ENCODE results near the gene SLC6A7. TPM values are rescaled to one million over a fixed set of nuclear protein-coding genes. Genes with fewer than 3 reads are reported as not detected.

The SLC6A7 gene
- polyA plus RNA-seq, 1 experiment, result not detected

- ChIA-PET POLR2A (interaction anchor here (1.2 kb wide), 1 partner anchor 10 kb away, joined by 3 read pairs; no protein-coding TSS in a partner anchor), CTCF (interaction anchor here (1.5 kb wide), 1 partner anchor 10 kb away, joined by 3 read pairs; no protein-coding TSS in a partner anchor)
- no peak for TF ChIP-seq CTCF (IDR thresholded peaks at IDR 0.05; ENCODE audit: insufficient read depth, low read depth, low read length)
- Histone ChIP-seq H3K4me3 (ENCODE audit: low read depth, low read length) (no peak overlapping the region), H3K27me3 (ENCODE audit: control insufficient read depth, insufficient read depth, low read length) (no peaks in the 10 kb centered on the region), H3K36me3 (ENCODE audit: control insufficient read depth, insufficient read depth, low read length) (peaks cover 15% of the 10 kb centered on the region)
- DNase-seq (ENCODE audit: low read depth), result no peak
These were observed 43.6 kb upstream of the SLC6A7 start for GRCh38 chr5:150146235-150146634.

GRCh38 chr5:150146862-150147601, 42.8 kb upstream of the SLC6A7 start:
- ChIA-PET POLR2A (no interaction called here), CTCF (no interaction called here)
- Histone ChIP-seq H3K4me3 (ENCODE audit: low read depth, low read length) (no peak overlapping the region), H3K36me3 (ENCODE audit: control insufficient read depth, insufficient read depth, low read length) (peaks cover 14% of the 10 kb centered on the region), H3K27me3 (ENCODE audit: control insufficient read depth, insufficient read depth, low read length) (no peaks in the 10 kb centered on the region)
- TF ChIP-seq CTCF (IDR thresholded peaks at IDR 0.05; ENCODE audit: insufficient read depth, low read depth, low read length), result no peak
- DNase-seq (ENCODE audit: low read depth), result no peak

GRCh38 chr5:150147670-150148069, 42.2 kb upstream of the SLC6A7 start:
- Histone ChIP-seq H3K27me3 (ENCODE audit: control insufficient read depth, insufficient read depth, low read length) (no peaks in the 10 kb centered on the region), H3K4me3 (ENCODE audit: low read depth, low read length) (no peak overlapping the region), H3K36me3 (ENCODE audit: control insufficient read depth, insufficient read depth, low read length) (peaks cover 14% of the 10 kb centered on the region)
- DNase-seq (ENCODE audit: low read depth), result no peak
- TF ChIP-seq CTCF (IDR thresholded peaks at IDR 0.05; ENCODE audit: insufficient read depth, low read depth, low read length), result no peak
- ChIA-PET POLR2A (interaction anchor here (1.1 kb wide), 1 partner anchor 10 kb away, joined by 3 read pairs; no protein-coding TSS in a partner anchor), CTCF (interaction anchor here (1.8 kb wide), 1 partner anchor 9 kb away, joined by 7 read pairs; no protein-coding TSS in a partner anchor)

GRCh38 chr5:150148117-150148927, 41.5 kb upstream of the SLC6A7 start:
- Histone ChIP-seq H3K27me3 (ENCODE audit: control insufficient read depth, insufficient read depth, low read length) (no peaks in the 10 kb centered on the region), H3K36me3 (ENCODE audit: control insufficient read depth, insufficient read depth, low read length) (peaks cover 19% of the 10 kb centered on the region), H3K4me3 (ENCODE audit: low read depth, low read length) (no peak overlapping the region)
- no peak for TF ChIP-seq CTCF (IDR thresholded peaks at IDR 0.05; ENCODE audit: insufficient read depth, low read depth, low read length)
- no peak for DNase-seq (ENCODE audit: low read depth)
- CTCF ChIA-PET, result interaction anchor here (0.6 to 2.1 kb wide), 4 partner anchors 10 to 70 kb away, joined by 3 to 7 read pairs (median 4); no protein-coding TSS in a partner anchor
- POLR2A ChIA-PET, result interaction anchor here (1.1 kb wide), 1 partner anchor 10 kb away, joined by 3 read pairs; no protein-coding TSS in a partner anchor

- ChIA-PET POLR2A (no interaction called here), CTCF (interaction anchor here (1.3 to 2.1 kb wide), 3 partner anchors 11 to 69 kb away, joined by 3 to 7 read pairs (median 4); no protein-coding TSS in a partner anchor)
- Histone ChIP-seq H3K4me3 (ENCODE audit: low read depth, low read length) (no peak overlapping the region), H3K36me3 (ENCODE audit: control insufficient read depth, insufficient read depth, low read length) (peaks cover 19% of the 10 kb centered on the region), H3K27me3 (ENCODE audit: control insufficient read depth, insufficient read depth, low read length) (no peaks in the 10 kb centered on the region)
- no peak for TF ChIP-seq CTCF (IDR thresholded peaks at IDR 0.05; ENCODE audit: insufficient read depth, low read depth, low read length)
- DNase-seq (ENCODE audit: low read depth), result no peak
These were observed 40.2 kb upstream of the SLC6A7 start for GRCh38 chr5:150149618-150150017.
